Heart left ventricle (tissue), 16 donors: Measurements from ENCODE around the gene GNAI2. TPM values are rescaled to one million over a fixed set of nuclear protein-coding genes. Genes with fewer than 3 reads are reported as not detected.

Experiments used
- ATAC-seq, 4 donors: fragments of 200-7000 bp; cut with Tn5 transposase; one replicate each; pipeline ENCODE4 v1.9.1; 2020 to 2022; ENCODE audit warnings: moderate library complexity in 4 of 4, mild to moderate bottlenecking in 3 of 4, moderate number of reproducible peaks in 1 of 4
- DNase-seq, 5 donors: peaks; one replicate each; pipeline ENCODE4 v3.0.0-alpha.2; 2020
- H3K27ac ChIP-seq, 12 donors: fragments of 200-600 bp; sonication (generic) in 4 of 12; one replicate each; pipeline versions ENCODE4 v1.5.0 to v1.8.0; 2016 to 2022; ENCODE audit warnings: mild to moderate bottlenecking in 2 of 12
- H3K27me3 ChIP-seq, 9 donors: fragments of 200-600 bp; sonication (generic) in 2 of 9; one replicate each; pipeline versions ENCODE4 v1.5.1 to v1.8.0; 2016 to 2022; ENCODE audit warnings: mild to moderate bottlenecking in 3 of 9
- H3K36me3 ChIP-seq, 9 donors: fragments of 200-600 bp; sonication (generic) in 2 of 9; one replicate each; pipeline versions ENCODE4 v1.5.0 to v1.8.0; 2018 to 2022; ENCODE audit warnings: mild to moderate bottlenecking in 2 of 9
- H3K4me1 ChIP-seq, 12 donors: fragments of 200-600 bp; sonication (generic) in 4 of 12; one replicate each; pipeline versions ENCODE4 v1.5.0 to v1.8.0; 2016 to 2022; ENCODE audit warnings: mild to moderate bottlenecking in 3 of 12
- H3K4me3 ChIP-seq, 12 donors: fragments of 200-600 bp; sonication (generic) in 4 of 12; one replicate each; pipeline versions ENCODE4 v1.5.0 to v1.8.0; 2017 to 2022; ENCODE audit warnings: mild to moderate bottlenecking in 9 of 12, moderate library complexity in 4 of 12
- H3K9me3 ChIP-seq, 12 donors: fragments of 200-600 bp; sonication (generic) in 4 of 12; one replicate each; pipeline versions ENCODE4 v1.5.0 to v1.8.0; 2016 to 2022; ENCODE audit warnings: mild to moderate bottlenecking in 1 of 12
- POLR2A ChIP-seq, 2 donors: fragments of 450-650 bp; IDR thresholded peaks; one replicate each; pipeline ENCODE4 v1.6.1; 2017; ENCODE audit warnings: antibody characterized with exemption in 2 of 2, mild to moderate bottlenecking in 2 of 2, moderate library complexity in 2 of 2
- WGBS, 4 donors: extraction: QIAGEN DNeasy Blood & Tissue Kit in 2 of 4; methylation state at CpG; one replicate each; pipeline versions ENCODE4 v1.1.5 to v1.1.7; 2013 to 2018; 5-methylcytosine and 5-hydroxymethylcytosine counted together
- intact Hi-C, 10 donors: fragments of 100-400 bp; cut with DNase I; formaldehyde crosslinking; loops; one replicate each; pipeline versions ENCODE4 v1.11.1 to v1.14.2; 2022
- polyA plus RNA-seq, 2 donors: library from polyadenylated mRNA; stranded (reverse); fragments of 200-250 nt; gene quantifications; one replicate each; pipeline ENCODE4 v1.2.3, GENCODE V29; 2013
- total RNA-seq, 9 donors: library from RNA; depleted of rRNA in 2 of 9; stranded (reverse); fragments of >200 nt in 2 of 9; fragmentation: NEBNext Ultra II Directional in 3 of 9; extraction: Animal tissue kit (Norgen Biotek cat#: 25700) in 3 of 9; gene quantifications; one replicate each; pipeline versions ENCODE4 v1.1.0 to v1.2.4, GENCODE V29; 2016 to 2023
- TF ChIP-seq, protein P1 (sequence below), 12 donors: fragments of 200-600 bp; sonication (generic) in 4 of 12; IDR thresholded peaks; one replicate each; pipeline versions ENCODE4 v1.5.0 to v1.8.0; 2018 to 2022; ENCODE audit warnings: antibody characterized with exemption in 12 of 12, mild to moderate bottlenecking in 5 of 12
- donor health status: ischemic (EF 13 %, LVEDD 7.1; RV severe dilation, severe dysfunction).
- donor health status: healthy with polysubstance abuse.
- donor health status: DM: no; HTN: yes; CAD: no.
- donor health status: DM: no; HTN: no; CAD: no.
- donor health status: ischemic (EF 25% LVEDD 6.9; RV normal size, moderate dysfunction).
- donor health status: ischemic (EF 25% LVEDD 5.7; RV mildly dilated, moderate dysfunction).
- donor health status: healthy.
- donor health status: DM: yes; HTN: yes; CAD: no.
- donor health status: ischemic (EF 35%, LVEDD 5.7; RV mildly dilated, moderate dysfunction).
- donor health status: nonischemic (EF 11% LVEDD 7.7; RV severe dilation, severe dysfunction).
- donor health status: DM: yes; HTN: yes; CAD: no.
- donor health status: PGD.
- donor health status: ischemic (EF 29% LVEDD 5.4; RV normal size, mild dysfunction).
- donor health status: nonischemic (EF 23%, LVEDD 6.1; RV moderate dilation, normal function).

The GNAI2 gene
- total and polyA plus RNA-seq, 11 donors: 93.2 to 365 (median 140) TPM

DNA sequence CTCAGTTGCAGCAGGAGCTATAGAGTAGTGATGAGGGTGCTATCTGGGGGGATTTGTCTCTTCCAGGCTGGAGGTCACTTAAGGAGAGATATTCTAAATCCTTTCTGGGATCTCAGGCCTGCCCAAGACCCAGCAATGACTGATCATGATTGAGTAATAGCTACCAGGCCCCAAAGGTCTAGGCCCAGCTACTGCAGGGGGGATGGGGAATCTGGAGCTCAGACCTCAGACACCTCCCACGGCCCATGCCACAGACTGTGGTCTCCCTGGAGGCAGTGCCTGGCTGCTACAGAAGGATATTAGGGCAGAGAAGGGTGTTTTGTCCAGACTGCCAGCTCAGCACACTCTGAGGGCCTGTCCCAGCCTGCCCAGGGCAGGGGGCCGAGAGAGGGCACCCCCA is 24.1 kb upstream of the GNAI2 start:
- 84 to 100% (median 91%) methylated on average over 1 to 2 of the region's 2 CpGs for WGBS, 4 donors
- DNase-seq: no peak

GRCh38 chr3:50212502-50212901 is 23.5 kb upstream of the GNAI2 start:
- H3K4me3 ChIP-seq: no peak overlapping the region
- H3K36me3 ChIP-seq: no peaks in the 10 kb centered on the region
- DNase-seq (no peak), ATAC-seq (no peak)
- intact Hi-C loops: no loop called here
- 89 to 94% (median 92%) methylated on average over 1 to 4 of the region's 4 CpGs for WGBS, 4 donors
- H3K9me3 ChIP-seq: no peaks in the 10 kb centered on the region
- no peak for TF ChIP-seq POLR2A (IDR thresholded peaks at IDR 0.05)
- TF ChIP-seq, protein P1, sequence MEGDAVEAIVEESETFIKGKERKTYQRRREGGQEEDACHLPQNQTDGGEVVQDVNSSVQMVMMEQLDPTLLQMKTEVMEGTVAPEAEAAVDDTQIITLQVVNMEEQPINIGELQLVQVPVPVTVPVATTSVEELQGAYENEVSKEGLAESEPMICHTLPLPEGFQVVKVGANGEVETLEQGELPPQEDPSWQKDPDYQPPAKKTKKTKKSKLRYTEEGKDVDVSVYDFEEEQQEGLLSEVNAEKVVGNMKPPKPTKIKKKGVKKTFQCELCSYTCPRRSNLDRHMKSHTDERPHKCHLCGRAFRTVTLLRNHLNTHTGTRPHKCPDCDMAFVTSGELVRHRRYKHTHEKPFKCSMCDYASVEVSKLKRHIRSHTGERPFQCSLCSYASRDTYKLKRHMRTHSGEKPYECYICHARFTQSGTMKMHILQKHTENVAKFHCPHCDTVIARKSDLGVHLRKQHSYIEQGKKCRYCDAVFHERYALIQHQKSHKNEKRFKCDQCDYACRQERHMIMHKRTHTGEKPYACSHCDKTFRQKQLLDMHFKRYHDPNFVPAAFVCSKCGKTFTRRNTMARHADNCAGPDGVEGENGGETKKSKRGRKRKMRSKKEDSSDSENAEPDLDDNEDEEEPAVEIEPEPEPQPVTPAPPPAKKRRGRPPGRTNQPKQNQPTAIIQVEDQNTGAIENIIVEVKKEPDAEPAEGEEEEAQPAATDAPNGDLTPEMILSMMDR (IDR thresholded peaks at IDR 0.05): no peak
- H3K4me1 ChIP-seq: no peaks in the 10 kb centered on the region
- no peaks in the 10 kb centered on the region for H3K27me3 ChIP-seq
- H3K27ac ChIP-seq: no peak overlapping the region

More for the DNA sequence above, 24.1 kb upstream of the GNAI2 start:
- no peaks in the 10 kb centered on the region for H3K36me3 ChIP-seq
- no peak overlapping the region for H3K4me3 ChIP-seq
- TF ChIP-seq, protein P1 (IDR thresholded peaks at IDR 0.05): no peak
- TF ChIP-seq POLR2A (IDR thresholded peaks at IDR 0.05): no peak
- H3K4me1 ChIP-seq: no peaks in the 10 kb centered on the region
- intact Hi-C loops: no loop called here
- ATAC-seq: no peak
- no peaks in the 10 kb centered on the region for H3K9me3 ChIP-seq
- H3K27ac ChIP-seq: no peak overlapping the region
- peaks cover 0 to under 1% (median 0%) of the 10 kb centered on the region in 9 donors for H3K27me3 ChIP-seq

DNA sequence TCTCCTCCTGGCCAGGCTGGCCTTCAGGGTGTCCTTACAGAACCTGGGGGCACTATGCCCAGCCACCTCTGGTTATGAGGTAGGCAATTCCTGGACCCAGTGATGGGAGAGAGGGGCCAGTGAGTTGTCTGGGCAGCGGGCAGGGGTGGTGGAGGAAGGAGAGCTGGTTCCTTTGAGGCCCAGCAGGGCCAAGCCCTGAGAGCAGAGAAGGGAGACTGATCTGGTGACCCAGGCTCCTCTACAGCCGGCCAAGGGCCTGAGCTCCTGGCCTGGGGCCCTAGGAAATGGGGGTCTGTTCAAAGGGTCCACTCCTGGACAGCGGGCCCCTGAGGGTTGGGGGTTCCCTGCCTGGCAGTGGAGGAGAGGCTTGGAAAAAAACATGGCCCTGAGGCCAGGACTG is 23.0 kb upstream of the GNAI2 start:
- no peak for ATAC-seq
- Histone ChIP-seq H3K9me3 (no peaks in the 10 kb centered on the region), H3K27me3 (no peaks in the 10 kb centered on the region), H3K27ac (no peak overlapping the region), H3K36me3 (no peaks in the 10 kb centered on the region), H3K4me1 (no peaks in the 10 kb centered on the region), H3K4me3 (no peak overlapping the region)
- no peak for TF ChIP-seq POLR2A (IDR thresholded peaks at IDR 0.05)
- TF ChIP-seq, protein P1 (IDR thresholded peaks at IDR 0.05): no peak
- intact Hi-C loops: no loop called here
- DNase-seq: no peak
- 94 to 96% (median 95%) methylated on average over 3 of the region's 3 CpGs; no CpG with 5 or more reads in 1 of the 4 donors for WGBS, 4 donors

DNA sequence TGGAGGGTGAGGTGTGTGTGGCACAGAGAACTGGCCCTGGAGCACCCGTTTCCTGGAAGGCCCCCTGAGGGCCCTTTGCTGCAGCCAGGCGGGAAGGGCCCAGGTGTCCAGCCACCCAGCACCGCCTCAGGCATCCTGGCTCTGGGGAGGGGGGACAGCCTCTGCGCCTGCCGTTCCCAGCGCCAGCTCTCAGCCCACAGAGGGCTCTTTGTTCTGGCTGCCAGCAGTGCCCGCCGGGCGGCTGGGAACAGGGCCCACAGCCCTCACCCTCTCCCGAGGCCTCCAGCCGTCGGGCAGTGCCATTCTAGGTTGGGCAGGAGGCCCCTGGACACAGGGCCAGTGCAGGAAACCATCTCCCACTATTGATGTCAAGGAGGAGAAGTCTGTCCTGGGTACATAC is 22.6 kb upstream of the GNAI2 start:
- intact Hi-C loops: no loop called here
- no peaks in the 10 kb centered on the region for H3K36me3 ChIP-seq
- H3K9me3 ChIP-seq: no peaks in the 10 kb centered on the region
- ATAC-seq: peak in 3 of 4 donors; percentile 18 to 36 (median 21)
- H3K4me1 ChIP-seq: no peaks in the 10 kb centered on the region
- no peaks in the 10 kb centered on the region for H3K27me3 ChIP-seq
- 60 to 100% (median 78%) methylated on average over 2 to 12 of the region's 12 CpGs for WGBS, 4 donors
- H3K27ac ChIP-seq: no peak overlapping the region
- TF ChIP-seq, protein P1 (IDR thresholded peaks at IDR 0.05): no peak
- TF ChIP-seq POLR2A (IDR thresholded peaks at IDR 0.05): no peak
- no peak overlapping the region for H3K4me3 ChIP-seq
- no peak for DNase-seq
